A673 (cell line): Measurements from ENCODE around the gene AGPAT2.

Source experiments
- EZH2 ChIP-seq: fragments of 200-600 bp; sonication (generic); IDR thresholded peaks from 2 replicates; pipeline ENCODE4 v1.6.1; 2017; ENCODE audit warnings: borderline replicate concordance, low read depth, mild to moderate bottlenecking, mixed read lengths, antibody characterized with exemption, low read length; ENCODE audit not compliant: poor library complexity, severe bottlenecking
- TF ChIP-seq, protein P1 (sequence below): fragments of 300-800, 200-600 bp; sonication (generic); conservative IDR thresholded peaks from 2 replicates; pipeline ENCODE4 v1.5.1; 2017; ENCODE audit warnings: low read depth, mild to moderate bottlenecking, antibody characterized with exemption, low read length, moderate library complexity, mixed read lengths

DNA sequence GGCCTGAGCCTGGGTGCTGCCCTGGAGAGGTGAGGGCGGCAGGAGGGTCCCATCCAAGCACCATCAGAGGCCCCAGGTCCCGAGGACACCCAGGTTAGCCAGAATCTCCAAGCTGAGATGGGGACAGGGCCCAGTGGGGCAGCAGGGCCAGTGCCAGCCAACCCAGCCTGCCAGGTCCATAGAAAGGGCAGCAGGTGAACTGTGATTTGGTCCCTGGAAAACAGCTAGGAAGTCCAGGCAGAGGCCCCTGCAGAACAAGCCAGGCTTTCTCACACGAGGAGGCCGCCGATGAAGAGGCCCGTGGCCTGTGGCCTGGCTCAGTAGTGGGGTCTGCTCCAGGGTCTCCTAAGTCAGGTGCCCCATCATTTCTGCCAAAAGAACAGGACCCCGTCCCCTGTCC lies 2.0 kb downstream of the AGPAT2 start:
- TF ChIP-seq, protein P1, sequence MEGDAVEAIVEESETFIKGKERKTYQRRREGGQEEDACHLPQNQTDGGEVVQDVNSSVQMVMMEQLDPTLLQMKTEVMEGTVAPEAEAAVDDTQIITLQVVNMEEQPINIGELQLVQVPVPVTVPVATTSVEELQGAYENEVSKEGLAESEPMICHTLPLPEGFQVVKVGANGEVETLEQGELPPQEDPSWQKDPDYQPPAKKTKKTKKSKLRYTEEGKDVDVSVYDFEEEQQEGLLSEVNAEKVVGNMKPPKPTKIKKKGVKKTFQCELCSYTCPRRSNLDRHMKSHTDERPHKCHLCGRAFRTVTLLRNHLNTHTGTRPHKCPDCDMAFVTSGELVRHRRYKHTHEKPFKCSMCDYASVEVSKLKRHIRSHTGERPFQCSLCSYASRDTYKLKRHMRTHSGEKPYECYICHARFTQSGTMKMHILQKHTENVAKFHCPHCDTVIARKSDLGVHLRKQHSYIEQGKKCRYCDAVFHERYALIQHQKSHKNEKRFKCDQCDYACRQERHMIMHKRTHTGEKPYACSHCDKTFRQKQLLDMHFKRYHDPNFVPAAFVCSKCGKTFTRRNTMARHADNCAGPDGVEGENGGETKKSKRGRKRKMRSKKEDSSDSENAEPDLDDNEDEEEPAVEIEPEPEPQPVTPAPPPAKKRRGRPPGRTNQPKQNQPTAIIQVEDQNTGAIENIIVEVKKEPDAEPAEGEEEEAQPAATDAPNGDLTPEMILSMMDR: no peak
- no peak for TF ChIP-seq EZH2
